ENCODE measurements around the gene FAHD2A. TPM values are rescaled to one million over a fixed set of nuclear protein-coding genes. Genes with fewer than 3 reads are reported as not detected.

Gene FAHD2A
- total and polyA plus RNA-seq, 2 experiments from 2014 or later = 27.6 to 51.0 TPM

GRCh38 chr2:95372845-95373244 is 29.7 kb upstream of the FAHD2A start:
- Histone ChIP-seq H3K27ac (ENCODE audit: low read depth) (no peak overlapping the region), H3F3A (replicated peaks; ENCODE audit: low read depth) (no peaks in the 10 kb centered on the region), H3K4me2 (no peak overlapping the region), H3K79me2 (replicated peaks; ENCODE audit: insufficient read depth) (no peaks in the 10 kb centered on the region), H4K20me1 (replicated peaks; ENCODE audit: insufficient read depth) (no peaks in the 10 kb centered on the region), H3K36me3 (ENCODE audit: insufficient read depth) (no peaks in the 10 kb centered on the region), H3K27me3 (ENCODE audit: insufficient read depth) (no peaks in the 10 kb centered on the region), H2AFZ (no peak overlapping the region), H3K4me3 (no peak overlapping the region), H3K4me1 (ENCODE audit: insufficient read depth) (no peaks in the 10 kb centered on the region), H3K9me2 (ENCODE audit: insufficient read depth) (no peaks in the 10 kb centered on the region)
- no peak overlapping the region for H3K27ac Mint-ChIP-seq
- no peak overlapping the region for H3K4me3 Mint-ChIP-seq
- no peak; the same call in 2 of the 3 replicates for ATAC-seq
- H3K9me3 Mint-ChIP-seq = no peaks in the 10 kb centered on the region
- TF ChIP-seq ZNF114 (CRISPR knock-in tag; IDR thresholded peaks at IDR 0.05) = no peak
- no peak for TF ChIP-seq ZNF462 (CRISPR knock-in tag; IDR thresholded peaks at IDR 0.05)
- no peak for TF ChIP-seq EZH2phosphoT487 (IDR thresholded peaks at IDR 0.05; ENCODE audit: unreplicated experiment)
- TF ChIP-seq CREB1 (CRISPR knock-in tag; IDR thresholded peaks at IDR 0.05; ENCODE audit: low read depth) = no peak
- no peak for TF ChIP-seq NANOG (IDR thresholded peaks at IDR 0.05; ENCODE audit: borderline replicate concordance)
- no peak for TF ChIP-seq STAT1 (IDR thresholded peaks at IDR 0.05; ENCODE audit: unreplicated experiment)
- TF ChIP-seq POLR2AphosphoS5 (IDR thresholded peaks at IDR 0.05; ENCODE audit: low read depth) = no peak
- TF ChIP-seq ZNF331 (CRISPR knock-in tag; IDR thresholded peaks at IDR 0.05; ENCODE audit: low read depth) = no peak
- no peak for TF ChIP-seq JUNB (IDR thresholded peaks at IDR 0.05; ENCODE audit: unreplicated experiment)
- TF ChIP-seq EZH2 (IDR thresholded peaks at IDR 0.05; ENCODE audit: low read depth, unreplicated experiment) = no peak
- TF ChIP-seq REST (IDR thresholded peaks at IDR 0.05; ENCODE audit: unreplicated experiment) = no peak
- no peak for TF ChIP-seq CTCF (conservative IDR thresholded peaks at IDR 0.05; ENCODE audit: low read depth in 2 of 2)
- no peak for TF ChIP-seq ETS1 (IDR thresholded peaks at IDR 0.05)
- no peak for DNase-seq (ENCODE audit: low spot score)
- H3K4me1 Mint-ChIP-seq = peaks cover 8% of the 10 kb centered on the region
- H3K27me3 Mint-ChIP-seq (ENCODE audit: insufficient read depth, low read depth, poor library complexity) = peaks cover 7% of the 10 kb centered on the region
- H3K36me3 Mint-ChIP-seq (ENCODE audit: low read depth) = no peaks in the 10 kb centered on the region

Data from GM23338 (cell line).